MM.1S (cell line): ENCODE results near the gene BACH2.

Source experiments
- EZH2 ChIP-seq: fragments of 300-600 bp; sonication (generic); optimal IDR thresholded peaks from 2 replicates; pipeline ENCODE3; 2017; ENCODE audit warnings: low read depth, mild to moderate bottlenecking, antibody characterized with exemption, low read length, mixed read lengths
- EZH2phosphoT487 ChIP-seq: fragments of 300-600 bp; sonication (generic); IDR thresholded peaks from 2 replicates; pipeline ENCODE4 v1.6.1; 2018; ENCODE audit warnings: antibody characterized with exemption, low read length
- TF ChIP-seq, protein P1 (sequence below): fragments of 300-600 bp; sonication (generic); IDR thresholded peaks from 2 replicates; pipeline ENCODE4 v1.5.1; 2016; ENCODE audit warnings: antibody characterized with exemption, low read length, mixed read lengths

DNA sequence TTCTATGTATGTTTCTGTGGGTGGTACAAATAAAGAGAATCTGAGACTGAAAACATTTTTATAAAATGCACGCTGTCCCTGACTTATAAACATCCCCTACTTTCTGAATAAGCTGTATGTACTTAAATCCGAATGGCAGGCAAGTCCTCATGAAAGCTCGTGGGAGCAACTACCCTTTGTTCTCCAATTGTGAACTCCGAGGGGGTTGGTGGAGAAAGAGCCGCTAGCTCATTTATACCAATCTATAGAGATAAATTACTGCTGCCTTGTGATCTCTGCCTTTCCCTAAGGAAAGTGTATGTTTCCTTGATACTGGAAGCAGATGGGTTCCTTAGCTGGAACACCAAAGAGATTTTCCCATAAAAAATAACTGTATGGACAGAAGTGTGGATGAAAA lies 317.9 kb downstream of the BACH2 start:
- no peak for TF ChIP-seq EZH2
- TF ChIP-seq, protein P1, sequence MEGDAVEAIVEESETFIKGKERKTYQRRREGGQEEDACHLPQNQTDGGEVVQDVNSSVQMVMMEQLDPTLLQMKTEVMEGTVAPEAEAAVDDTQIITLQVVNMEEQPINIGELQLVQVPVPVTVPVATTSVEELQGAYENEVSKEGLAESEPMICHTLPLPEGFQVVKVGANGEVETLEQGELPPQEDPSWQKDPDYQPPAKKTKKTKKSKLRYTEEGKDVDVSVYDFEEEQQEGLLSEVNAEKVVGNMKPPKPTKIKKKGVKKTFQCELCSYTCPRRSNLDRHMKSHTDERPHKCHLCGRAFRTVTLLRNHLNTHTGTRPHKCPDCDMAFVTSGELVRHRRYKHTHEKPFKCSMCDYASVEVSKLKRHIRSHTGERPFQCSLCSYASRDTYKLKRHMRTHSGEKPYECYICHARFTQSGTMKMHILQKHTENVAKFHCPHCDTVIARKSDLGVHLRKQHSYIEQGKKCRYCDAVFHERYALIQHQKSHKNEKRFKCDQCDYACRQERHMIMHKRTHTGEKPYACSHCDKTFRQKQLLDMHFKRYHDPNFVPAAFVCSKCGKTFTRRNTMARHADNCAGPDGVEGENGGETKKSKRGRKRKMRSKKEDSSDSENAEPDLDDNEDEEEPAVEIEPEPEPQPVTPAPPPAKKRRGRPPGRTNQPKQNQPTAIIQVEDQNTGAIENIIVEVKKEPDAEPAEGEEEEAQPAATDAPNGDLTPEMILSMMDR = no peak
- TF ChIP-seq EZH2phosphoT487 = no peak
